ENCODE results near the gene COLGALT1.

COLGALT1 gene

GRCh38 chr19:17511724-17512573, 43.5 kb upstream of the COLGALT1 start (continued):
- TF ChIP-seq ZNF112 (tag by site-specific recombination; IDR thresholded peaks at IDR 0.05) = no peak
- no peak for TF ChIP-seq PRDM6 (tag by site-specific recombination; IDR thresholded peaks at IDR 0.05)
- no peak for TF ChIP-seq ZNF654 (tag by site-specific recombination; IDR thresholded peaks at IDR 0.05; ENCODE audit: low read depth)
- TF ChIP-seq ZNF529 (tag by site-specific recombination; IDR thresholded peaks at IDR 0.05; ENCODE audit: insufficient replicate concordance) = no peak
- TF ChIP-seq ZNF292 (tag by site-specific recombination; IDR thresholded peaks at IDR 0.05; ENCODE audit: borderline replicate concordance, low read depth) = no peak
- TF ChIP-seq ZSCAN30 (tag by site-specific recombination; IDR thresholded peaks at IDR 0.05) = peak; percentile 53; the same call in 1 of the 2 replicates
- TF ChIP-seq ZNF629 (tag by site-specific recombination; IDR thresholded peaks at IDR 0.05) = 0 out of 2 replicates have a peak, but pooled peaks have one; percentile 16
- no peak for TF ChIP-seq GFI1B (tag by site-specific recombination; IDR thresholded peaks at IDR 0.05)
- TF ChIP-seq ZNF433 (tag by site-specific recombination; IDR thresholded peaks at IDR 0.05; ENCODE audit: low read depth) = no peak
- TF ChIP-seq ZNF549 (tag by site-specific recombination; IDR thresholded peaks at IDR 0.05) = no peak
- no peak for TF ChIP-seq ZNF555 (tag by site-specific recombination; conservative IDR thresholded peaks at IDR 0.05)
- TF ChIP-seq ZNF585B (tag by site-specific recombination; IDR thresholded peaks at IDR 0.05) = no peak
- TF ChIP-seq ZNF416 (tag by site-specific recombination; IDR thresholded peaks at IDR 0.05) = no peak
- TF ChIP-seq ZNF24 (tag by site-specific recombination; IDR thresholded peaks at IDR 0.05) = peak; percentile 60
- no peak for TF ChIP-seq TRIM28 (IDR thresholded peaks at IDR 0.05; ENCODE audit: borderline replicate concordance, low read length)
- TF ChIP-seq MZF1 (tag by site-specific recombination; IDR thresholded peaks at IDR 0.05; ENCODE audit: borderline replicate concordance) = no peak
- no peak for TF ChIP-seq ZNF114 (tag by site-specific recombination; IDR thresholded peaks at IDR 0.05)
- TF ChIP-seq ZNF488 (tag by site-specific recombination; IDR thresholded peaks at IDR 0.05) = no peak
- 0 out of 2 replicates have a peak, but pooled peaks have one; percentile 41 for TF ChIP-seq SALL2 (tag by site-specific recombination; IDR thresholded peaks at IDR 0.05; ENCODE audit: borderline replicate concordance)
- no peak for TF ChIP-seq ZNF670 (tag by site-specific recombination; IDR thresholded peaks at IDR 0.05; ENCODE audit: low read depth)
- peak; percentile 66; the same call in 1 of the 2 replicates for TF ChIP-seq ZSCAN5A (tag by site-specific recombination; IDR thresholded peaks at IDR 0.05)
- no peak for TF ChIP-seq ZNF132 (tag by site-specific recombination; IDR thresholded peaks at IDR 0.05; ENCODE audit: borderline replicate concordance)
- no peak for TF ChIP-seq ZNF366 (tag by site-specific recombination; conservative IDR thresholded peaks at IDR 0.05)
- no peak for TF ChIP-seq ZNF19 (tag by site-specific recombination; IDR thresholded peaks at IDR 0.05; ENCODE audit: low read depth)
- TF ChIP-seq KLF8 (tag by site-specific recombination; IDR thresholded peaks at IDR 0.05) = peak; percentile 79
- TF ChIP-seq ZBTB10 (tag by site-specific recombination; IDR thresholded peaks at IDR 0.05) = peak; percentile 70
- no peak for TF ChIP-seq ZBTB44 (tag by site-specific recombination; IDR thresholded peaks at IDR 0.05)
- TF ChIP-seq ZNF341 (tag by site-specific recombination; IDR thresholded peaks at IDR 0.05; ENCODE audit: low read depth) = no peak
- TF ChIP-seq ZBTB17 (tag by site-specific recombination; IDR thresholded peaks at IDR 0.05) = no peak
- peak; percentile 82; the same call in 1 of the 2 replicates for TF ChIP-seq ZNF76 (tag by site-specific recombination; IDR thresholded peaks at IDR 0.05; ENCODE audit: borderline replicate concordance, low read depth)
